IPS-15b (cell line): ENCODE measurements around the gene OR1D5.
"Not testable (repeated sequence)": the region's sequence is repeated elsewhere in the genome, so short reads cannot be mapped to it uniquely, and the experiment has no call there.

ENCODE experiments used
- H3K27me3 ChIP-seq: one replicate; pipeline ENCODE4 v1.6.1; 2013; ENCODE audit warnings: low read length; ENCODE audit not compliant: control insufficient read depth, insufficient read depth
- H3K36me3 ChIP-seq: one replicate; pipeline ENCODE4 v1.6.1; 2013; ENCODE audit warnings: low read length; ENCODE audit not compliant: control insufficient read depth, insufficient read depth
- H3K4me1 ChIP-seq: one replicate; pipeline ENCODE4 v1.6.1; 2013; ENCODE audit warnings: mild to moderate bottlenecking, low read length; ENCODE audit not compliant: control insufficient read depth, insufficient read depth
- H3K4me3 ChIP-seq: one replicate; pipeline ENCODE4 v1.5.1; 2013; ENCODE audit warnings: low read depth, low read length
- H3K9ac ChIP-seq: one replicate; pipeline ENCODE4 v1.6.1; 2013; ENCODE audit warnings: low read depth, mild to moderate bottlenecking, low read length
- H3K9me3 ChIP-seq: one replicate; pipeline ENCODE4 v1.6.1; 2013; ENCODE audit warnings: mild to moderate bottlenecking, low read length; ENCODE audit not compliant: control insufficient read depth, insufficient read depth

Gene OR1D5

DNA sequence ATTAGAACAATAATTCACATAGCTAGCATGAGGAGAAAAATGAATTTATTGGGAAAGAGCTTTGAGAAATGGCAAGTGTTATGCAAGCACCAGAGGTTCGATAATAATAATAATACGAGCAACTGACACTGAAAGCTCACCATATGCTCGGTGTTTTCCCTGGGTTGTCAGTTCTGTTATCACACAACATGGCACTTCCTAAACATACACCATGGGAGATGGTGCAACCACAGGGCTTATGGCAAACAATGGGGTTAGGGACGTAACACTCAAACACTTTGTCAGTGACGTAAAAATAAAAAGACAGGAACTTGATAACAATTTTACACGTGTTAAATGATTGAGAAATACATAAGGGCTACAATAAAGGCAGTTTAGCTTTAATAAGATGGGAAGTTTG, 23.7 kb downstream of the OR1D5 start:
- Histone ChIP-seq H3K36me3 (no peaks in the 10 kb centered on the region), H3K27me3 (no peaks in the 10 kb centered on the region), H3K9ac (no peak overlapping the region), H3K4me1 (no peaks in the 10 kb centered on the region), H3K9me3 (no peaks in the 10 kb centered on the region), H3K4me3 (no peak overlapping the region)

- H3K9ac ChIP-seq, result no peak overlapping the region
- no peaks in the 10 kb centered on the region for H3K4me1 ChIP-seq
- no peak overlapping the region for H3K4me3 ChIP-seq
- H3K27me3 ChIP-seq, result no peaks in the 10 kb centered on the region
- no peaks in the 10 kb centered on the region for H3K9me3 ChIP-seq
- no peaks in the 10 kb centered on the region for H3K36me3 ChIP-seq
These were observed 24.5 kb downstream of the OR1D5 start for GRCh38 chr17:3038941-3039340.

- H3K9me3 ChIP-seq, result no peaks in the 10 kb centered on the region
- no peak overlapping the region for H3K4me3 ChIP-seq
- no peak overlapping the region for H3K9ac ChIP-seq
- peaks cover 7% of the 10 kb centered on the region for H3K36me3 ChIP-seq
- H3K27me3 ChIP-seq, result no peaks in the 10 kb centered on the region
- no peaks in the 10 kb centered on the region for H3K4me1 ChIP-seq
These were observed 26.1 kb downstream of the OR1D5 start for GRCh38 chr17:3037259-3037658.

GRCh38 chr17:3036800-3037199, 26.6 kb downstream of the OR1D5 start:
- Histone ChIP-seq H3K9ac (no peak overlapping the region), H3K36me3 (peaks cover 7% of the 10 kb centered on the region), H3K27me3 (no peaks in the 10 kb centered on the region), H3K4me3 (no peak overlapping the region), H3K4me1 (no peaks in the 10 kb centered on the region), H3K9me3 (no peaks in the 10 kb centered on the region)

GRCh38 chr17:3035968-3036280, 27.5 kb downstream of the OR1D5 start:
- H3K9me3 ChIP-seq, result no peaks in the 10 kb centered on the region
- no peaks in the 10 kb centered on the region for H3K4me1 ChIP-seq
- no peaks in the 10 kb centered on the region for H3K27me3 ChIP-seq
- H3K4me3 ChIP-seq, result no peak overlapping the region
- H3K36me3 ChIP-seq, result peaks cover 10% of the 10 kb centered on the region
- H3K9ac ChIP-seq, result no peak overlapping the region

DNA sequence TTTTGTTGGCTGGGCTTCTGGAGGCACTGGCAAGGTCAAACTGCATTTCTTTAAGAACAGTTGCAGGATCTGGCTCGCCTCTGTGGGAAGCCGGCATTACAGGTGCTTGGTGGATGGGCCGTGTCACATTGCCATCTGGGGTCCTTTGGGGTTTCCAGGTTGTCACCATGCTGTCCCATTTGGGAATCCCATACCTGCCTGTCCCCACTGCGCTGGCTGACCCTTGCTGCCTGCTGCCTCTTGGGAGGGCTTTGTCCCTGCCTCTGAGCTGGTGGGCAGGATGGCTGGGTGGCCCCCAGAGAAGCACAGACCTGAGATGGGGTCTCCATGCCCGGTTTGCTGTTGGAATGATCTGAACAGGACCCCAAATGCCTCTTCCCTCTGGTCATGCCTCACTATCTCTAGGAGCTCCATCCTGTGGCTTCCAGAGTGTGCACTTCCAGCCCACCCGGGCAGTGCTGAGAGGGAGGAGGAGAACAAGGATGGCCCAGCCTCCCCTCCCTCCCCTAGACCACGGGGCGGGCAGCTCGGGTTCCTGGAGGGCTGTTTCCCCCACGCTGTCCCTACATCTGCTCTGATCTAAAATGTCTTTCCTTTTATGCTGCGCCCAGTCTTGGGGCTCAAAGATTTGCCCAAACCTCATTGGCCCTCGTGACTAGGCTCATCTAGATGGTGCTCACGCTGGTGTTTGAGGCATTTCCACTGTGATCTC, 28.0 kb downstream of the OR1D5 start:
- no peak overlapping the region for H3K9ac ChIP-seq

GRCh38 chr17:3034578-3034920, 28.9 kb downstream of the OR1D5 start:
- Histone ChIP-seq H3K36me3 (peaks cover 14% of the 10 kb centered on the region), H3K4me3 (no peak overlapping the region), H3K9ac (no peak overlapping the region), H3K27me3 (no peaks in the 10 kb centered on the region), H3K4me1 (no peaks in the 10 kb centered on the region), H3K9me3 (no peaks in the 10 kb centered on the region)

More for the DNA sequence above, 28.0 kb downstream of the OR1D5 start:
- Histone ChIP-seq H3K36me3 (peaks cover 14% of the 10 kb centered on the region), H3K27me3 (no peaks in the 10 kb centered on the region), H3K9me3 (no peaks in the 10 kb centered on the region), H3K4me1 (no peaks in the 10 kb centered on the region), H3K4me3 (no peak overlapping the region)

DNA sequence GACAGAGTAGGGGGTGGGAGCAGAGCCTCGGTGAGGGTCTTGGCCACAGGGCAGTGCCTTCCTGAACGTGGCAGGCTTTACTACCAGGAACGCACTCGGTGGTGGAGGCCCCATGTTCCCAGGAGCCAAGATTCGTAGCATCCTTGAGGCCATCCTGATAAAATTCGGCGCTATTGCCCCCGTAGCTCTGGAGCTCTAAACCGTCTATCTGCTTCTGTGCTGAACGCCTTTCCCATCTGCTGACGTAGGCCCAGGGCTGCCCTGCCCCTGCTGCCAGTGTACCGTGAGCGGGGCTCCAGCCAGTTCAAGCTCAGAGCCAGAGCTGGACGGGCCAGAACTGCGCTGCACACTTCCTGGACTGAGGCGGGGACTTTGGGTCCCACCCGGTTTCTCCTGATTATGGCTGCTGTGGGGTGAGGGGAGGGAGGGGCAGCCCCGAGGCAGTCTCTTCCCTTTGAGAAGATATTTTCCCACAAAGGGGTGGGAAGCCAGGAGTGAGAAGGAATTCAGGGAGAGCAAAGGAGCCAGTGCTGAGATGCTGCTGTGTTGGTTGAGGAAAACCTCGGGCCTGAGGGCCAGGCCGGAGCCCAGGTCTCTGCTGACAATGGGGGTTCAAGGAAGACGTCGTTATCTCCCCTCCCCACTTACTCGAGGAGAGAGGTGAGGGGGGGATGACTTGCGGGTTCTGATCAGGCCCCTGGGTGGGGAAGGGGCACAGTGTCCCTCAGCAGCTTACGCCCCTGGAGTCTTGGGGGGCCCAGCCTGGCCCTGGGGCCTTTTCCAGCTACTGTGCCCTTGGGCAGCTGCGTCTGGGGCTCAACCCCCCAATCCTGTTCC, 29.4 kb downstream of the OR1D5 start:
- no peak overlapping the region for H3K9ac ChIP-seq
- H3K4me1 ChIP-seq, result no peaks in the 10 kb centered on the region
- peaks cover 14% of the 10 kb centered on the region for H3K36me3 ChIP-seq
- H3K4me3 ChIP-seq, result no peak overlapping the region
- no peaks in the 10 kb centered on the region for H3K27me3 ChIP-seq
- H3K9me3 ChIP-seq, result no peaks in the 10 kb centered on the region

GRCh38 chr17:3033248-3033640, 30.2 kb downstream of the OR1D5 start:
- H3K36me3 ChIP-seq, result peaks cover 14% of the 10 kb centered on the region
- H3K27me3 ChIP-seq, result no peaks in the 10 kb centered on the region
- H3K4me1 ChIP-seq, result no peaks in the 10 kb centered on the region
- H3K9me3 ChIP-seq, result no peaks in the 10 kb centered on the region
- H3K4me3 ChIP-seq, result no peak overlapping the region
- H3K9ac ChIP-seq, result no peak overlapping the region

DNA sequence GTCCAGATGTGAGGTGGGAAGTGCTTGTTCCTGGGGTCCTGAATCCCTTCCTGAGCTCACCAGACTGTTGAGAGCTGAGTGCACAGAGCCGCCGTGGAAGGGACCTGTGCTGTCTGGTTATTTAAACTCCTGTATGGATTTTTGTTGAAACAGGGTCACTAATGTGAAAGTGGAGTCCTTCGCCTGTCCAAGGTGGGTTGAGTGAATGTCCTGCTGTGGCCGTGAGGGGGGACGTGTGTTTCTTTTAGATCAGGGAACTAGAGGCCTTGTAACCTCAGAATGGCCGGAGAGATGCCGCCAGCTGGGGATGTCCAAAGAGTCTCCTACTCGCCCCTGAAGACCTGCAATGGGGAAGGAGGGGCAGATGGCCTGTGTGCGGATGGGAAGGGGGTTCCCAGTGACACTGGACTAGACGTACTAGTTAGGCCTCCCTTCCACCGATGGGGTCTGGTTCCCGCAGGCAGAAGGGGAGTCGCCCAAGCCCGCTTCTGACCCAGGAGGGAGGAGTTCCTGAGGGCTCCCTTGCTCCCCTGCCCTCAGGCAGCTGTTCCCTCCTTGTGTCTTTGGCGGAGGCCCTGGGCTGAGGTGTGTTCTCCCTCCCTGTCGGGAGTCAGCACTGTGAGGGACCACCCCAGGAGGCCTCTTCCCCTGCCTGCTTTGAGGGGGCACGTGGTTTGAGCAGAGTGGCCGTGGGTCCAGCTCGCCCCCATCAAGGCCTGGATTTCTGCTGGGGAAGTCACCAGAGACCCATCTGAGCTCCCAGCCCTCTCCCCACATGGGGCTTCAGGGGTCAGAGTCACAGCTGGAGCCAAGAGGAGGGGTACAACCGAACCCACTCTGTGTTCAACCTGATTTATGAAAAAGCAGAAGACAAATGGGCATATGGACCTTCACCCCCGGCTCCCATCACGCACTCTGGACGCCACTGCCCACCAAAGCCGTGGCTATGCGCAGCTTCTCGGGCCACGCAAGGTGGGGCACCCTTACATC, 30.9 kb downstream of the OR1D5 start:
- Histone ChIP-seq H3K36me3 (peaks cover 16% of the 10 kb centered on the region), H3K27me3 (no peaks in the 10 kb centered on the region)

DNA sequence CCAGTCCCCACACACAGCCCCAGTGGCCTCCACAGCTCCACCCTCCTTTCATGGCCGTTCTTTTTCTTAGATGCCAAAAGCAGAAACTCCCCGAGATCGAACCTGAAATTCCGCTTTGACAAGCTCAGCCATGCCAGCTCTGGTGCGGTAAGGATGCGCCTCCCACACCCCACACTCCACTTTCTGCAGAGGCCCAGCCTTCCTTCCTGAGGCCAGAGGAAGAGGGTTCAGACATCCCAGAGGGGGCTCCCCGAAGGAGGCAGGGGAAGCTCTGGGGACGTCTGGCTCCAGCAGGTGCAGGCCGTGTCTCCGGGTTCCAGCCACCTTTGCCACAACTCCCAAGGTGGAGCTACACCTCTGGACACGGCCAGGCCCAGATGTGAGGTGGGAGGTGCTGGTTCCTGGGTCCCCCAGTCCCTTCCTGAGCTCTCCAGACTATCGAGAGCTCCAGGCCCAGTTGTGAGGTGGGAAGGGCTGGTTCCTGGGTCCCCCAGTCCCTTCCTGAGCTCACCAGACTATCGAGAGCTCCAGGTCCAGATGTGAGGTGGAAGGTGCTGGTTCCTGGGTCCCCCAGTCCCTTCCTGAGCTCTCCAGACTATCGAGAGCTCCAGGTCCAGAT, 32.4 kb downstream of the OR1D5 start:
- not testable (repeated sequence) for H3K9me3 ChIP-seq, H3K9ac ChIP-seq, H3K4me3 ChIP-seq, H3K27me3 ChIP-seq, H3K4me1 ChIP-seq
- H3K36me3 ChIP-seq, result peaks cover 17% of the 10 kb centered on the region

More for the DNA sequence above, 30.9 kb downstream of the OR1D5 start:
- H3K4me1 ChIP-seq, result no peaks in the 10 kb centered on the region
- H3K4me3 ChIP-seq, result no peak overlapping the region
- no peak overlapping the region for H3K9ac ChIP-seq
- no peaks in the 10 kb centered on the region for H3K9me3 ChIP-seq
